ENCODE data around the gene CENPP. TPM values are rescaled to one million over a fixed set of nuclear protein-coding genes. Genes with fewer than 3 reads are reported as not detected.

The CENPP gene
- total RNA-seq, 1 experiment from 2014 or later = 8.3 TPM

DNA sequence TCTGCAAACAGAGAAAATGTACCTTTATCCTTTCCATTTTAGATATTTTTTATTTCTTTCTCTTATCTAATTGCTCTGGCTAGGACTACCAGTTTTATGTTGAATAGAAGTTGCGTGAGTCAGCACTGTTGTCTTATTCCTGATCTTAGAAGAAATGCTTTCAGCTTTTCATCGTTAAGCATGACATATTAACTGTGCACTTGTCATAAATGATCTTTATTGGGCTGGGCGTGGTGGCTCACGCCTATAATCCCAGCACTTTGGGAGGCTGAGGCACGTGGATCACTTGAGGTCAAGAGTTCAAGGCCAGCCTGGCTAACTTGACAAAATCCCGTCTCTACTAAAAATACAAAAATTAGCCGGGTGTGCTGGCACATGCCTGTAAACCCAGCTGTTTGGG lies 218.2 kb downstream of the CENPP start:
- no peaks in the 10 kb centered on the region for H4K20me1 ChIP-seq (ENCODE audit: low read length)
- ATAC-seq = no peak
- H3K27ac ChIP-seq (ENCODE audit: low read length) = no peak overlapping the region
- no peak overlapping the region for H3K9ac ChIP-seq (ENCODE audit: low read length)
- H3K4me1 ChIP-seq (ENCODE audit: insufficient read depth, low read length) = no peaks in the 10 kb centered on the region
- CTCF ChIA-PET = no interaction called here
- no peak overlapping the region for H3K4me2 ChIP-seq (ENCODE audit: low read length)
- no peaks in the 10 kb centered on the region for H3K79me2 ChIP-seq (ENCODE audit: low read length)
- no peak for DNase-seq
- no TSS peak for BruUV-seq (replicated peaks)
- H2AFZ ChIP-seq (ENCODE audit: low read length) = no peak overlapping the region
- TF ChIP-seq, protein P1, sequence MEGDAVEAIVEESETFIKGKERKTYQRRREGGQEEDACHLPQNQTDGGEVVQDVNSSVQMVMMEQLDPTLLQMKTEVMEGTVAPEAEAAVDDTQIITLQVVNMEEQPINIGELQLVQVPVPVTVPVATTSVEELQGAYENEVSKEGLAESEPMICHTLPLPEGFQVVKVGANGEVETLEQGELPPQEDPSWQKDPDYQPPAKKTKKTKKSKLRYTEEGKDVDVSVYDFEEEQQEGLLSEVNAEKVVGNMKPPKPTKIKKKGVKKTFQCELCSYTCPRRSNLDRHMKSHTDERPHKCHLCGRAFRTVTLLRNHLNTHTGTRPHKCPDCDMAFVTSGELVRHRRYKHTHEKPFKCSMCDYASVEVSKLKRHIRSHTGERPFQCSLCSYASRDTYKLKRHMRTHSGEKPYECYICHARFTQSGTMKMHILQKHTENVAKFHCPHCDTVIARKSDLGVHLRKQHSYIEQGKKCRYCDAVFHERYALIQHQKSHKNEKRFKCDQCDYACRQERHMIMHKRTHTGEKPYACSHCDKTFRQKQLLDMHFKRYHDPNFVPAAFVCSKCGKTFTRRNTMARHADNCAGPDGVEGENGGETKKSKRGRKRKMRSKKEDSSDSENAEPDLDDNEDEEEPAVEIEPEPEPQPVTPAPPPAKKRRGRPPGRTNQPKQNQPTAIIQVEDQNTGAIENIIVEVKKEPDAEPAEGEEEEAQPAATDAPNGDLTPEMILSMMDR (conservative IDR thresholded peaks at IDR 0.05; ENCODE audit: low read depth, low read length) = no peak
- TF ChIP-seq EZH2 (IDR thresholded peaks at IDR 0.05; ENCODE audit: low read length, unreplicated experiment) = no peak
- no peak for TF ChIP-seq EZH2phosphoT487 (IDR thresholded peaks at IDR 0.05; ENCODE audit: borderline replicate concordance, low read length)
- H3K36me3 ChIP-seq (ENCODE audit: low read depth, low read length) = no peaks in the 10 kb centered on the region
- no peaks in the 10 kb centered on the region for H3K9me3 ChIP-seq (ENCODE audit: low read length)
- no peaks in the 10 kb centered on the region for H3K27me3 ChIP-seq (ENCODE audit: low read length)
- POLR2A ChIA-PET (ENCODE audit: unreplicated experiment) = no interaction called here
- H3K9me2 ChIP-seq (replicated peaks; ENCODE audit: low read length) = no peaks in the 10 kb centered on the region
- no peak overlapping the region for H3K4me3 ChIP-seq (ENCODE audit: low read length)
- no peaks in the 10 kb centered on the region for H3F3A ChIP-seq (ENCODE audit: low read length, unreplicated experiment)
- intact Hi-C loops (cut with micrococcal nuclease) = no loop called here

DNA sequence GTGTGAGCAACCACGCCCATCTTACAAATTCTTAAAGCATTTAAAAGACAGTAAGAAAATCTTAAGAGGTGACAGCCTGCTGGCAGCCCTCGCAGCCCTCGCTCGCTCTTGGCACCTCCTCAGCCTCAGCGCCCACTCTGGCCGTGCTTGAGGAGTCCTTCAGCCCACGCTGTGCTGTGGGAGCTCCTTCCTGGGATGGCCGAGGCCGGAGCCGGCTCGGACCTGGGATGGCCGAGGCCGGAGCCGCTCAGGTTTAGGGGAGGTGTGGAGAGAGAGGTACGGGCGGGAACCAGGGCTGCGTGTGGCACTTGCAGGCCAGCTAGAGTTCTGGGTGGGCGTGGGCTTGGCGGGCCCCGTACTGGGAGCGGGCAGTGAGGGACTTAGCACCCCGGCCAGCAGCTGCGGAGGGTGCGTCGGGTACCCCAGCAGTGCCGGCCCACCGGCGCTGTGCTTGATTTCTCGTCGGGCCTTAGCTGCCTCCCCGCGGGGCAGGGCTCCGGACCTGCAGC lies 219.3 kb downstream of the CENPP start:
- Histone ChIP-seq H3K9ac (ENCODE audit: low read length) (no peak overlapping the region), H3K36me3 (ENCODE audit: low read depth, low read length) (no peaks in the 10 kb centered on the region), H3K4me2 (ENCODE audit: low read length) (no peak overlapping the region), H3K9me3 (ENCODE audit: low read length) (no peaks in the 10 kb centered on the region), H3K79me2 (ENCODE audit: low read length) (no peaks in the 10 kb centered on the region), H3K4me3 (ENCODE audit: low read length) (no peak overlapping the region), H3K9me2 (replicated peaks; ENCODE audit: low read length) (no peaks in the 10 kb centered on the region), H4K20me1 (ENCODE audit: low read length) (no peaks in the 10 kb centered on the region), H3K27ac (ENCODE audit: low read length) (no peak overlapping the region), H2AFZ (ENCODE audit: low read length) (no peak overlapping the region), H3K4me1 (ENCODE audit: insufficient read depth, low read length) (no peaks in the 10 kb centered on the region), H3K27me3 (ENCODE audit: low read length) (no peaks in the 10 kb centered on the region), H3F3A (ENCODE audit: low read length, unreplicated experiment) (no peaks in the 10 kb centered on the region)
- BruUV-seq (replicated peaks) = no TSS peak
- ChIA-PET POLR2A (ENCODE audit: unreplicated experiment) (no interaction called here), CTCF (no interaction called here)
- intact Hi-C loops (cut with micrococcal nuclease) = no loop called here
- ATAC-seq = no peak
- DNase-seq = no peak
- TF ChIP-seq, protein P1 (conservative IDR thresholded peaks at IDR 0.05; ENCODE audit: low read depth, low read length) = no peak
- TF ChIP-seq EZH2 (IDR thresholded peaks at IDR 0.05; ENCODE audit: low read length, unreplicated experiment) (no peak), EZH2phosphoT487 (IDR thresholded peaks at IDR 0.05; ENCODE audit: borderline replicate concordance, low read length) (no peak)

DNA sequence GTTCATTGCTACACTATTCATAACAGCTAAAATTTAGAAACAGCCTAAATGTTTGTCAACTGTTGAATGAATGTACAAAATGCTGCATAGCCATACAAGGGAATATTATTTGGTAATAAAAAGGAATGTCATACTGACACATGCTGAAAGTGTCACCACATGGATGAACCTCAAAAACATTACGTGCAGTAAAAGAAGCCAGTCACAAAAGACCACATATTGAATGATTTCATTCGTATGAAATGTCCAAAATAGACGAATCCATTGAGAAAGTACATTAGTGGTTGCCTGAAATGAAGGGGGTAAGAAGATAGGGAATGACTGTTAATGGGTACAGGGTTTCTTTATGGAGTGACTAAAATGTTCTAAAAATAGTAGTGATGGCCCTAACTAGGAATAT lies 221.6 kb downstream of the CENPP start:
- no peak overlapping the region for H3K4me2 ChIP-seq (ENCODE audit: low read length)
- H3K36me3 ChIP-seq (ENCODE audit: low read depth, low read length) = no peaks in the 10 kb centered on the region
- H3K9me2 ChIP-seq (replicated peaks; ENCODE audit: low read length) = no peaks in the 10 kb centered on the region
- no peaks in the 10 kb centered on the region for H4K20me1 ChIP-seq (ENCODE audit: low read length)
- ChIA-PET CTCF (no interaction called here), POLR2A (ENCODE audit: unreplicated experiment) (no interaction called here)
- no peaks in the 10 kb centered on the region for H3K27me3 ChIP-seq (ENCODE audit: low read length)
- no peak overlapping the region for H3K4me3 ChIP-seq (ENCODE audit: low read length)
- no peaks in the 10 kb centered on the region for H3K9me3 ChIP-seq (ENCODE audit: low read length)
- H3K27ac ChIP-seq (ENCODE audit: low read length) = no peak overlapping the region
- BruUV-seq (replicated peaks) = no TSS peak
- no peak overlapping the region for H3K9ac ChIP-seq (ENCODE audit: low read length)
- no peak overlapping the region for H2AFZ ChIP-seq (ENCODE audit: low read length)
- TF ChIP-seq, protein P1 (conservative IDR thresholded peaks at IDR 0.05; ENCODE audit: low read depth, low read length) = no peak
- TF ChIP-seq EZH2 (IDR thresholded peaks at IDR 0.05; ENCODE audit: low read length, unreplicated experiment) = no peak
- TF ChIP-seq EZH2phosphoT487 (IDR thresholded peaks at IDR 0.05; ENCODE audit: borderline replicate concordance, low read length) = no peak
- DNase-seq (no peak), ATAC-seq (no peak)
- no peaks in the 10 kb centered on the region for H3K4me1 ChIP-seq (ENCODE audit: insufficient read depth, low read length)
- intact Hi-C loops (cut with micrococcal nuclease) = no loop called here
- H3K79me2 ChIP-seq (ENCODE audit: low read length) = no peaks in the 10 kb centered on the region
- no peaks in the 10 kb centered on the region for H3F3A ChIP-seq (ENCODE audit: low read length, unreplicated experiment)

Measured in PC-3 (cell line).